Activated naive CD4-positive, alpha-beta T cell treated with anti-CD3 and anti-CD28 coated beads, Interleukin-2, amount 10 ng/mL, durations not matched to agents 7 days and 5 days (primary cell): ENCODE data around the gene RND1.
"Not testable (repeated sequence)": the region's sequence is repeated elsewhere in the genome, so short reads cannot be mapped to it uniquely, and the experiment has no call there.

Source experiments
- CTCF ChIA-PET: fragments of 350-600 bp; sonication (Branson Sonifier 250); formaldehyde crosslinking; loops from one replicate; lab custom pipeline; 2021; ENCODE audit warnings: antibody characterized with exemption; lab: Charles Lee
- DNase-seq: peaks from one replicate; pipeline ENCODE4 v3.0.0-alpha.2; 2020
- H3K27ac Mint-ChIP-seq: one replicate; pipeline ENCODE4 v1.8.0; 2021; ENCODE audit warnings: mild to moderate bottlenecking, moderate library complexity, mixed read lengths
- H3K27me3 Mint-ChIP-seq: one replicate; pipeline ENCODE4 v1.8.0; 2021; ENCODE audit warnings: mild to moderate bottlenecking, mixed read lengths
- H3K36me3 Mint-ChIP-seq: one replicate; pipeline ENCODE4 v1.8.0; 2021; ENCODE audit warnings: mixed read lengths
- H3K4me1 Mint-ChIP-seq: one replicate; pipeline ENCODE4 v1.8.0; 2021; ENCODE audit warnings: mixed read lengths
- H3K4me3 Mint-ChIP-seq: one replicate; pipeline ENCODE4 v1.8.0; 2021; ENCODE audit warnings: mild to moderate bottlenecking, moderate library complexity, mixed read lengths
- H3K9me3 Mint-ChIP-seq: one replicate; pipeline ENCODE4 v1.8.0; 2021; ENCODE audit warnings: mixed read lengths

RND1 gene

GRCh38 chr12:48865281-48866051, at the start of gene RND1:
Gene RND1 (minus strand): TSS chr12:48865870. CDS start chr12:48865767, 103 bp downstream.
- no peaks in the 10 kb centered on the region for H3K36me3 Mint-ChIP-seq
- H3K9me3 Mint-ChIP-seq = no peaks in the 10 kb centered on the region
- DNase-seq = peak; percentile 91
- H3K27ac Mint-ChIP-seq = peak within 1 kb of the TSS; percentile 80
- CTCF ChIA-PET = interaction anchor here (0.8 to 2.9 kb wide), 11 partner anchors 9 to 132 kb away, joined by 3 to 12 read pairs (median 4); partner anchors contain the start of genes DDX23 and WNT1
- peak within 1 kb of the TSS; percentile 83 for H3K4me3 Mint-ChIP-seq
- H3K4me1 Mint-ChIP-seq = peaks cover 26% of the 10 kb centered on the region
- peaks cover 36% of the 10 kb centered on the region for H3K27me3 Mint-ChIP-seq

DNA sequence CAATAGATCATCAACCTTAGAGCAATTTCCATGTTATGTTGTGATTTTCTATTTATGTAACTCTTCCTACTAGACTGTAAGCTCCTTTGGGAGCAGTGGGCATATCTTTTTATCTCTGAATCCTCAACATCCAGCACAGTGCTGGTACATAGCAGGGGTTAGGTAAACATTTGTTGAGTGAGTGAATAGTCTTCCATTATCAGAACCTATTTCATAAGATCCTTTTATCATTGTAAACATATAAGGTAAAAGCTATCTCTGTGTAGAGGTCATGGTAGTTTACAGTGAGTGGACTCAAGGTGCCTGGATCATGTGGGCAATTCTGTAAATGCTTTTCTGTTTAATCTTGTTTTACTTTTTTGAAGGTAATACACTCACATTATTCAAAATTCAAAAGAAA, 44.5 kb upstream of the RND1 start:
- H3K4me3 Mint-ChIP-seq = no peak overlapping the region
- CTCF ChIA-PET = interaction anchor here (1.0 kb wide), 1 partner anchor 67 kb away, joined by 4 read pairs; no protein-coding TSS in a partner anchor
- H3K36me3 Mint-ChIP-seq = no peaks in the 10 kb centered on the region
- H3K4me1 Mint-ChIP-seq = no peaks in the 10 kb centered on the region
- peaks cover 14% of the 10 kb centered on the region for H3K27me3 Mint-ChIP-seq
- H3K27ac Mint-ChIP-seq = no peak overlapping the region
- H3K9me3 Mint-ChIP-seq = no peaks in the 10 kb centered on the region
- no peak for DNase-seq

GRCh38 chr12:48909698-48910097, 44.0 kb upstream of the RND1 start:
- DNase-seq, H3K36me3 Mint-ChIP-seq, H3K4me3 Mint-ChIP-seq, H3K27ac Mint-ChIP-seq, H3K9me3 Mint-ChIP-seq, H3K4me1 Mint-ChIP-seq, CTCF ChIA-PET: not testable (repeated sequence)
- peaks cover 17% of the 10 kb centered on the region for H3K27me3 Mint-ChIP-seq

- H3K27ac Mint-ChIP-seq = no peak overlapping the region
- H3K4me3 Mint-ChIP-seq = no peak overlapping the region
- peaks cover 34% of the 10 kb centered on the region for H3K27me3 Mint-ChIP-seq
- no peaks in the 10 kb centered on the region for H3K9me3 Mint-ChIP-seq
- CTCF ChIA-PET = interaction anchor here (1.0 to 5.6 kb wide), 4 partner anchors 17 to 55 kb away, joined by 3 to 25 read pairs (median 4); partner anchors contain the start of genes ARF3, DDX23 and FKBP11
- DNase-seq = no peak
- no peaks in the 10 kb centered on the region for H3K36me3 Mint-ChIP-seq
- peaks cover 11% of the 10 kb centered on the region for H3K4me1 Mint-ChIP-seq
These were observed 41.6 kb upstream of the RND1 start for GRCh38 chr12:48907245-48907644.

GRCh38 chr12:48903982-48904411, 38.3 kb upstream of the RND1 start:
- CTCF ChIA-PET = interaction anchor here (0.6 to 7.3 kb wide), 22 partner anchors 9 to 255 kb away, joined by 3 to 45 read pairs (median 4); partner anchors contain the start of genes CACNB3, DDN, DDX23 and FKBP11
- H3K27ac Mint-ChIP-seq = no peak overlapping the region
- DNase-seq = peak; percentile 91
- H3K36me3 Mint-ChIP-seq = no peaks in the 10 kb centered on the region
- H3K27me3 Mint-ChIP-seq = peaks cover 43% of the 10 kb centered on the region
- H3K4me1 Mint-ChIP-seq = peaks cover 11% of the 10 kb centered on the region
- H3K9me3 Mint-ChIP-seq = no peaks in the 10 kb centered on the region
- H3K4me3 Mint-ChIP-seq = peak overlapping the region; percentile 61

DNA sequence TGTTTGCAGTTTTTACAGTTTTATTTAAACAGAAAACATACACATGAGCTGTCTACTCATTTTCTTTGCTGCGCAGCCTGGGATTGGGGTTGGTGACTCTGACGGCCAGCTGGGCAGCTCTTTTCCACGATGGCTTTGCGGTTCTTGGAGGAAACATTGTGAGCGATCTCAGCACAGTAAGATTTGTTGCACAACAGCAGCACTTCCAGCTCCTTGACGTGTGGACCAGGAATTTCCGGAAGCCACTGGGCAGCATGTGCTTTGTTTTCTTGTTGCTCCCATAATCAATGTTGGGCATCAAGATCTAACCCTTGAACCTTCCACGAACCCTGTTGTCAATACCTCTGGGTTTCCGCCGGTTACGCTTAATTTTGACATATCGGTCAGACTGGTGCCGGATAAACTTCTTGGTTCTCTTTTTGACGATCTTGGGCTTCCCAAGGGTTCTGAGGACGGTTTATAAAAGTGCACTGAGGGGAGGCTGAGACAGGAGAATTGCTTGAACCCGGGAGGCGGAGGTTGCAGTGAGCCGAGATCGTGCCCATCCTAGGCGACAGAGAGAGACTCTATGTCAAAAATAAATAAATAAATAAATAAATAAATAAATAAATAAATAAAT, 37.8 kb upstream of the RND1 start:
- H3K27me3 Mint-ChIP-seq = peaks cover 47% of the 10 kb centered on the region
- H3K27ac Mint-ChIP-seq = peak overlapping the region; percentile 55
- no peaks in the 10 kb centered on the region for H3K9me3 Mint-ChIP-seq
- H3K4me3 Mint-ChIP-seq = peak overlapping the region; percentile 56
- H3K4me1 Mint-ChIP-seq = peaks cover 11% of the 10 kb centered on the region
- CTCF ChIA-PET = interaction anchor here (0.7 to 7.3 kb wide), 18 partner anchors 9 to 190 kb away, joined by 3 to 45 read pairs (median 4); partner anchors contain the start of genes CACNB3 and DDX23
- no peaks in the 10 kb centered on the region for H3K36me3 Mint-ChIP-seq
- DNase-seq = no peak

DNA sequence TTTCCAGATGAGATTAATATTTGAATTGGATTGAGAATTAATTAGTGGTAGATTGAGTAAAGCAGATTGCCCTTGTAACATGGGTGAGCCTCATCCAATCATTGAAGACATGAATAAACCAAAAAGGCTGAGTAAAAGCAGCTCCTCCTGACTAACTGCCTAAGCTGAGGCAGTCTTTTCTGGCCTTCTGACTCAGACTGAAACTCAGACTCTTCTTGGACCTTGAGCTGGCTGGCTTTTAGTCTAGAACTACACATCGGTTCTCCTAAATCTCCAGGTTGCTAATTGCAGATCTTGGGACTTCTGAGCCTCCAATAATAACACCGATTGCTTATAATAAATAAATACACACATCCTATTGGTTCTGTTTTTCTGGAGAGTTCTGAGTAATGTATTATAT, 35.6 kb upstream of the RND1 start:
- H3K27me3 Mint-ChIP-seq = peaks cover 52% of the 10 kb centered on the region
- no peaks in the 10 kb centered on the region for H3K36me3 Mint-ChIP-seq
- no peak overlapping the region for H3K4me3 Mint-ChIP-seq
- H3K9me3 Mint-ChIP-seq = no peaks in the 10 kb centered on the region
- H3K4me1 Mint-ChIP-seq = peaks cover 11% of the 10 kb centered on the region
- DNase-seq = no peak
- H3K27ac Mint-ChIP-seq = no peak overlapping the region
- CTCF ChIA-PET = interaction anchor here (1.1 to 7.3 kb wide), 4 partner anchors 10 to 87 kb away, joined by 3 to 45 read pairs (median 5); no protein-coding TSS in a partner anchor

DNA sequence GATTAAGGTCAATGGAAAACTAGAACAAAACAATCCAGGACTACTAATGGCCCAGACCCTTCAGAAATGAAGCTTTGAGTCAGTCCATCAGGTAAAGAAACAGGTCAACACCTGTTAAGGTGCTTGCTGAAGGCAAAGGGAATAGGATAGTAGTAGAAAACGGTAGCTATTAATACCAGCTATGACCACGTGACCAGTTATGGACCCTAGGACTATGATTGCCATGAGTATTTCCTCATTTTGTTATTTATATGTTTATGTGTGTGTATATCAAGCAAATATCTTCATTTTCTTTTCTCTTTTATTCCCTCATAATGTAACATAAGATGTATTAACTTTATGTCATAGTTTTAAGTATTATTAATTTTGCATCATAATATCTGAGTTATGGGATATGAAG, 34.0 kb upstream of the RND1 start:
- peaks cover 42% of the 10 kb centered on the region for H3K27me3 Mint-ChIP-seq
- DNase-seq = no peak
- no peak overlapping the region for H3K4me3 Mint-ChIP-seq
- H3K4me1 Mint-ChIP-seq = peaks cover 9% of the 10 kb centered on the region
- H3K27ac Mint-ChIP-seq = no peak overlapping the region
- no peaks in the 10 kb centered on the region for H3K9me3 Mint-ChIP-seq
- H3K36me3 Mint-ChIP-seq = no peaks in the 10 kb centered on the region
- CTCF ChIA-PET = interaction anchor here (0.6 to 7.3 kb wide), 4 partner anchors 9 to 78 kb away, joined by 3 to 45 read pairs (median 6); partner anchors contain the start of gene WNT1

DNA sequence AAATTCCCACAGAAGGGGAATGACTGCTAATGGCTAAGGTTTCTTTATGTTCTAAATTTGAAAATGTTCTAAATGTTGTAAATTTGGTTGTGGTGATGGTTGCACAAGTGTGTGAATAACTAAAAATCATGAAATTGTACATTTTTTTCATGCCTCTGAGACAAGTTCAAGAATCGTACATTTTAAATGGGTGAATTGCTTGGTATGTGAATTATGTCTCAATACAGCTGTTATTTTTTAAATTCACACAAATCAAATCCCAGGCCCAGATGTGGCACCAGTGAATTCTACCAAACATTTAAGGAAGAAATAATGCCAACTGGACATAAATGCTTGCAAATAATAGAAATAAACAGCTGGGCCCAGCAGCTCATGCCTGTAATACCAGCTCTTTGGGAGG, 28.6 kb upstream of the RND1 start:
- peaks cover 8% of the 10 kb centered on the region for H3K4me1 Mint-ChIP-seq
- no peak for DNase-seq
- H3K9me3 Mint-ChIP-seq = no peaks in the 10 kb centered on the region
- H3K27me3 Mint-ChIP-seq = peaks cover 59% of the 10 kb centered on the region
- H3K4me3 Mint-ChIP-seq = no peak overlapping the region
- CTCF ChIA-PET = interaction anchor here (1.0 to 2.1 kb wide), 3 partner anchors 9 to 41 kb away, joined by 3 to 10 read pairs (median 8); a partner anchor contains a TSS
- H3K27ac Mint-ChIP-seq = no peak overlapping the region
- H3K36me3 Mint-ChIP-seq = no peaks in the 10 kb centered on the region

- H3K4me1 Mint-ChIP-seq = peaks cover 8% of the 10 kb centered on the region
- no peak overlapping the region for H3K27ac Mint-ChIP-seq
- no peaks in the 10 kb centered on the region for H3K36me3 Mint-ChIP-seq
- CTCF ChIA-PET = interaction anchor here (0.7 to 6.0 kb wide), 30 partner anchors 11 to 208 kb away, joined by 3 to 173 read pairs (median 4); partner anchors contain the start of genes DDX23, FKBP11, RND1 and WNT1
- H3K27me3 Mint-ChIP-seq = peaks cover 46% of the 10 kb centered on the region
- peak; percentile 85 for DNase-seq
- H3K4me3 Mint-ChIP-seq = no peak overlapping the region
- no peaks in the 10 kb centered on the region for H3K9me3 Mint-ChIP-seq
These were observed 25.2 kb upstream of the RND1 start for GRCh38 chr12:48890657-48891418.

DNA sequence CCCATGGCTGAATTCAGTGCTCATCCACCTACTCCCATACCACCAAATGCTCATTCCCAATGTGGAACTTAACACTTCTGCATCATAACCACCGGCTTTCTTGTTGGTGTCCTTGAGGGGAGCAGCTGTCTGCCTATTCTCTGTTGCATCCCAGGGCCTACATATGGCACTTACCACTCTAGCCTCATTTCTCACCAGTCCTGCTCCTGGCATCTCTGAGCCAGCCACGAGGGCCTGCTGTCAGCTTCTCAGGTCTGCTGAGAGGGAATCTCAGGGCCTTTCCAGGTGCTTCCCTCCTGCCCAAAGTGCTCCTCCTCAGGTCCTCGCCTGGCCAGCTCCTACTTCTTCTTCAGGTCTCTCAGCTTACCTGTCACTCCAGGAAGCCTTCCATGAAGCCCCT, 24.0 kb upstream of the RND1 start:
- Mint-ChIP-seq H3K27me3 (peaks cover 50% of the 10 kb centered on the region), H3K4me1 (peaks cover 8% of the 10 kb centered on the region), H3K27ac (no peak overlapping the region), H3K4me3 (no peak overlapping the region), H3K9me3 (no peaks in the 10 kb centered on the region), H3K36me3 (no peaks in the 10 kb centered on the region)
- DNase-seq = no peak
- CTCF ChIA-PET = interaction anchor here (0.9 to 6.0 kb wide), 21 partner anchors 11 to 207 kb away, joined by 3 to 173 read pairs (median 6); partner anchors contain the start of genes DDX23, FKBP11, RND1 and WNT1

DNA sequence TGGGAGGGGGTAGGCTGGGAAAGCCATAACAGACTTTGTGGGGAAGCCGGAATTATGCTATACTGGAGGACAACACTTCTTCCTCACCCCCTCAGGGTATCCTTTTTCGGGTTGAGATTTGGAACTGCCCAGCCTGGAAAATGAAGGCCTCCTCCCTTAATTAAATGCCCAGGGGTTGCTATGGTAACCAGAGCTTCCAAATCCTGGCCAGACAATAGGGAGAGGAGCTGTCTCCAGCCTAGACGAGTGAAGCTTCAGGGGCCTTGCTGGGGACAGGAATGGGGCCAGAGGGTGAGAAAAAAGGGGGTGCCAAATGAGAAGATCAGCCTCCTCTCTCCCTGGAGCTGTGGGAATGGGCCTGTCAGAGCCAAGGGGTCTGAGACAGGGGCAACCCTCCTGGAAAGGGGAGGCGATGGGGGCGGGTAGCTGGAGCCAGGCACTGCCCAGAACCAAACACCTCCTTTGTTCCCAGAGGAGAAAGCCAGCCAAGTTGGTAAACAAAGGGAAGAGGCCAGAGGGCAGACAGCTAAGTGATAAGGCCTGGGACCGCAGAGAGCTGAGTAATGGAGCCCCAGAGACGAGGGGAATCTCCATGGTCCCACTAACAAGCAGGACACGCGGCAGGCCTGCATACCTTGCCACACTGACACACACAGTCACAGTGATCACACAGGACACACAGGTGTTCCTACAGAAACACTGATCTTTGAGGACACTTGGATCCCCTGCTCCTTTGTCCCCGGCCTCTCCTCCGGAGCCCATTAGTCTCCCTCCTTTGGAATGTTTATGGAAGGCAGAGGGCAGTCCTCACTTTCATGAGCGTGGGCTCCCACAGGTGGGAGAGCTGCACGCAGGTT, 17.9 kb upstream of the RND1 start:
- no peak overlapping the region for H3K27ac Mint-ChIP-seq
- H3K4me3 Mint-ChIP-seq = no peak overlapping the region
- peaks cover 60% of the 10 kb centered on the region for H3K27me3 Mint-ChIP-seq
- H3K9me3 Mint-ChIP-seq = no peaks in the 10 kb centered on the region
- H3K36me3 Mint-ChIP-seq = no peaks in the 10 kb centered on the region
- no peak for DNase-seq
- peaks cover 4% of the 10 kb centered on the region for H3K4me1 Mint-ChIP-seq
- CTCF ChIA-PET = interaction anchor here (0.8 to 1.5 kb wide), 5 partner anchors 13 to 131 kb away, joined by 3 to 7 read pairs (median 3); partner anchors contain the start of gene DDX23

GRCh38 chr12:48882972-48883304, 17.3 kb upstream of the RND1 start:
- Mint-ChIP-seq H3K4me3 (no peak overlapping the region), H3K4me1 (peaks cover 4% of the 10 kb centered on the region), H3K27me3 (peaks cover 64% of the 10 kb centered on the region), H3K27ac (no peak overlapping the region), H3K9me3 (no peaks in the 10 kb centered on the region), H3K36me3 (no peaks in the 10 kb centered on the region)
- CTCF ChIA-PET = interaction anchor here (0.7 to 1.5 kb wide), 5 partner anchors 13 to 130 kb away, joined by 3 to 7 read pairs (median 3); partner anchors contain the start of gene DDX23
- DNase-seq = no peak
